ENCODE data around the gene RARRES1. TPM values are rescaled to one million over a fixed set of nuclear protein-coding genes. Genes with fewer than 3 reads are reported as not detected.
A peak's percentile ranks its signal among the peaks of the same experiment; 100 is the strongest.
"Not testable (repeated sequence)": the region's sequence is repeated elsewhere in the genome, so short reads cannot be mapped to it uniquely, and the experiment has no call there.

Gene RARRES1
- polyA plus RNA-seq, 2 of the 4 experiments (the other 2 are of a cell fraction) = 10.9 to 33.4 TPM

GRCh38 chr3:158696618-158697017 lies 35.6 kb downstream of the RARRES1 start:
- CTCF ChIA-PET = interaction anchor here (0.6 to 1.5 kb wide), 3 partner anchors 9 to 25 kb away, joined by 3 to 4 read pairs (median 4); partner anchors contain the start of gene LXN
- H3K4me2 ChIP-seq = peak overlapping the region; percentile 33
- WGBS (ENCODE audit: missing lambda C conversion rate) = 19% methylated on average over 2 of the region's 2 CpGs
- FAIRE-seq (no peak), ATAC-seq (no peak; a peak in 1 of 6 replicates), DNase-seq (ENCODE audit: low read depth in 1 of 2, low spot score in 1 of 2) (peak in 1 of 2 experiments; percentile 49)
- H3K4me3 ChIP-seq = no peak overlapping the region
- TF ChIP-seq JUNB (IDR thresholded peaks at IDR 0.05) (peak; percentile 31; the same call in 1 of the 2 replicates), HOXB5 (CRISPR knock-in tag; IDR thresholded peaks at IDR 0.05) (no peak), SREBF2 (IDR thresholded peaks at IDR 0.05) (no peak), BHLHE40 (IDR thresholded peaks at IDR 0.05; ENCODE audit: low read depth, low read length) (no peak), CBX2 (IDR thresholded peaks at IDR 0.05; ENCODE audit: borderline replicate concordance, low read depth) (no peak), FOSB (CRISPR knock-in tag; IDR thresholded peaks at IDR 0.05) (no peak), CEBPB (IDR thresholded peaks at IDR 0.05) (peak; percentile 19 to 33; a peak in 2 of 4 replicates), RCOR1 (IDR thresholded peaks at IDR 0.05; ENCODE audit: low read depth, low read length) (no peak), POLR2AphosphoS2 (conservative IDR thresholded peaks at IDR 0.05; ENCODE audit: low read length) (no peak), PBX3 (IDR thresholded peaks at IDR 0.05) (no peak), EHF (CRISPR knock-in tag; IDR thresholded peaks at IDR 0.05) (no peak), RAD21 (conservative IDR thresholded peaks at IDR 0.05 in 1 of 2, IDR thresholded peaks at IDR 0.05 in 1 of 2) (no peak), GATA3 (IDR thresholded peaks at IDR 0.05; ENCODE audit: borderline replicate concordance) (peak; percentile 52), ZNF302 (CRISPR knock-in tag; IDR thresholded peaks at IDR 0.05) (no peak), FOSL2 (IDR thresholded peaks at IDR 0.05) (no peak), FOSL2 (CRISPR knock-in tag; IDR thresholded peaks at IDR 0.05) (no peak), EHMT2 (IDR thresholded peaks at IDR 0.05; ENCODE audit: low read depth) (no peak), HDAC2 (IDR thresholded peaks at IDR 0.05) (no peak)
- 0 out of 6 replicates have a peak overlapping the region, but pooled peaks of 1 of the 2 experiments have one; percentile 19 for H3K27ac ChIP-seq
- H3K9me3 ChIP-seq = no peaks in the 10 kb centered on the region
- H3K4me1 ChIP-seq = peaks cover 32% of the 10 kb centered on the region
- POLR2A ChIA-PET = interaction anchor here (0.6 kb wide), 1 partner anchor 50 kb away, joined by 3 read pairs; no protein-coding TSS in a partner anchor

- CTCF ChIA-PET; H3K4me3 ChIP-seq; H3K4me2 ChIP-seq; DNase-seq (ENCODE audit: low read depth in 1 of 2, low spot score in 1 of 2); ATAC-seq; H3K27ac ChIP-seq; H3K9me3 ChIP-seq; POLR2A ChIA-PET; FAIRE-seq: not testable (repeated sequence)
- peak; percentile 67 for TF ChIP-seq MAFK (IDR thresholded peaks at IDR 0.05; ENCODE audit: partially characterized antibody)
- WGBS (ENCODE audit: missing lambda C conversion rate) = 73% methylated on average over 3 of the region's 3 CpGs
- H3K4me1 ChIP-seq = peaks cover 19% of the 10 kb centered on the region
Observed at GRCh38 chr3:158693866-158694456, 38.3 kb downstream of the RARRES1 start.

GRCh38 chr3:158685159-158685558 lies 47.1 kb downstream of the RARRES1 start:
- POLR2A ChIA-PET = no interaction called here
- no peaks in the 10 kb centered on the region for H3K9me3 ChIP-seq

GRCh38 chr3:158683230-158683962 lies 48.9 kb downstream of the RARRES1 start:
- FAIRE-seq (no peak), DNase-seq (ENCODE audit: low read depth in 1 of 2, low spot score in 1 of 2) (no peak), ATAC-seq (no peak)
- TF ChIP-seq HOXB5 (CRISPR knock-in tag; IDR thresholded peaks at IDR 0.05) = no peak
- peak; percentile 72 for TF ChIP-seq MAFK (IDR thresholded peaks at IDR 0.05; ENCODE audit: partially characterized antibody)
- Histone ChIP-seq H3K4me2 (no peak overlapping the region), H3K4me1 (peaks cover 9% of the 10 kb centered on the region; the same call in 2 of the 3 replicates), H3K27ac (no peak overlapping the region), H3K9me3 (no peaks in the 10 kb centered on the region), H3K4me3 (no peak overlapping the region)
- ChIA-PET CTCF (interaction anchor here (0.8 to 1.3 kb wide), 3 partner anchors 10 to 107 kb away, joined by 3 to 5 read pairs (median 5); no protein-coding TSS in a partner anchor), POLR2A (no interaction called here)
- 91% methylated on average over 5 of the region's 5 CpGs for WGBS (ENCODE audit: missing lambda C conversion rate)

More at GRCh38 chr3:158685159-158685558, 47.1 kb downstream of the RARRES1 start:
- 64% methylated on average over 2 of the region's 2 CpGs for WGBS (ENCODE audit: missing lambda C conversion rate)
- Histone ChIP-seq H3K4me1 (no peaks in the 10 kb centered on the region; the same call in 2 of the 3 replicates), H3K27ac (no peak overlapping the region), H3K4me3 (no peak overlapping the region), H3K4me2 (no peak overlapping the region)
- CTCF ChIA-PET = no interaction called here
- FAIRE-seq = peak; percentile 56
- no peak for DNase-seq (ENCODE audit: low read depth in 1 of 2, low spot score in 1 of 2)
- no peak for ATAC-seq
- no peak for TF ChIP-seq RFX5 (IDR thresholded peaks at IDR 0.05)
